WTC11 (cell line): Measurements from ENCODE around the gene UBN1.

ENCODE experiments used
- ESRRA ChIP-seq: sonication (generic); formaldehyde crosslinking; IDR thresholded peaks from 2 replicates; pipeline ENCODE4 v1.8.1; 2022; ENCODE audit warnings: mild to moderate bottlenecking, missing genetic modification reagents, borderline replicate concordance
- MXD4 ChIP-seq: fragments of 250-450 bp; sonication (Bioruptor Pico); IDR thresholded peaks from 2 replicates; pipeline ENCODE4 v1.8.0; 2021; ENCODE audit warnings: mild to moderate bottlenecking, moderate library complexity, borderline replicate concordance
- NFYB ChIP-seq: sonication (generic); formaldehyde crosslinking; conservative IDR thresholded peaks from 2 replicates; pipeline ENCODE4 v1.8.0; 2022; ENCODE audit warnings: low read depth, missing genetic modification reagents
- NR2C2 ChIP-seq: sonication (generic); formaldehyde crosslinking; IDR thresholded peaks from 2 replicates; pipeline ENCODE4 v1.8.0; 2022; ENCODE audit warnings: mild to moderate bottlenecking, missing genetic modification reagents
- TCF7 ChIP-seq: sonication (generic); formaldehyde crosslinking; IDR thresholded peaks from 2 replicates; pipeline ENCODE4 v1.8.0; 2022; ENCODE audit warnings: mild to moderate bottlenecking, low read depth, missing genetic modification reagents, moderate library complexity
- TF ChIP-seq, protein P1 (sequence below): fragments of 200-600 bp; IDR thresholded peaks from 2 replicates; pipeline ENCODE4 v1.8.0; 2022; ENCODE audit warnings: antibody characterized with exemption
- TF ChIP-seq, protein P2 (sequence below): sonication (generic); formaldehyde crosslinking; IDR thresholded peaks from 2 replicates; pipeline ENCODE4 v1.8.1; 2022; ENCODE audit warnings: low read depth, missing genetic modification reagents, borderline replicate concordance
- TF ChIP-seq, protein P3 (sequence below): sonication (generic); formaldehyde crosslinking; IDR thresholded peaks from 2 replicates; pipeline ENCODE4 v1.8.0; 2022; ENCODE audit warnings: mild to moderate bottlenecking, missing genetic modification reagents
- TF ChIP-seq, protein P4 (sequence below): sonication (generic); formaldehyde crosslinking; IDR thresholded peaks from 2 replicates; pipeline ENCODE4 v1.8.0; 2022; ENCODE audit warnings: mild to moderate bottlenecking, missing genetic modification reagents

DNA sequence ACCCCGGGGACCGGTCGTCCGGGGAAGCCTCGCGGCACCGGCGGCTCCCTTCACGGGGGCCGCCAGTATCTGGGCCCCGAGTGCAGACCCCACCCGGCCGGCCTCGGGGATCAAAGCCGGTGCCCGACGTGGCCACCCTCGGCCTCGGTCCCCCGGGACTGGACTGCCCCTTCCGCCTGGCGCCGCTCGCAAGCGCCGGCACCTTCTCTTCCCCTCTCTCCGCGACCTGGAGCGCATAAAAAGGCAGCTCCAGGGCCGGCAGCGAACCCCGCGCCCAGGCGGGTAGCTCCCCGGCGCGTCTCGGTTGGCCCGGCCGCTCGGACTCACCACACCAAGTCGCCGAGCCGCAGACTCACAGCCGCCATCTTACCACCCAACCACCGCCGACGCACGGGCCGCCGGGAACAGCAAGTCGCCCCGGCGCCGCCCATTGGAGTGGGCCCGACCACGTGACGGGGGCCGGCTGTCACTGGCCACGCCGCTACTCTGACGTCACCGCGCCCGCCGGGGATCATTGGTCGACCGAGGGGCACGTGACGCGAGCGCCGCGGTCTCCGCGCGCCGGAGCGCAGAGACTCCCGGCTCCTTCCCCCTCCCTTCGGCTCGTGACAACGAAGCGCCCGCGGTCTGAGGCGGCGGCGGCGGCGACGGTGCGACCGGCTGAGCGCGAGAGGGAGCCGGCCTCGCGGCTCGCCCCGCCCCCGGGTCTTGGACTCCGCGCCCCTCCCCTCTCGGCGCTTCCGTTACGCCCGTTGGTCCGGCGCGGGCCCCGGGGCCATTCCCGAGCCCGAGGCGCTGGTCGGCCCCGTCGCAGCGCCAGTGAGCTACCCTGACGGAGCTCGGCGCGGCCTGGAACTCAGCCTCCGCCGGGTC lies at the start of gene UBN1, which contains the start of gene GLYR1:
- TF ChIP-seq, protein P1, sequence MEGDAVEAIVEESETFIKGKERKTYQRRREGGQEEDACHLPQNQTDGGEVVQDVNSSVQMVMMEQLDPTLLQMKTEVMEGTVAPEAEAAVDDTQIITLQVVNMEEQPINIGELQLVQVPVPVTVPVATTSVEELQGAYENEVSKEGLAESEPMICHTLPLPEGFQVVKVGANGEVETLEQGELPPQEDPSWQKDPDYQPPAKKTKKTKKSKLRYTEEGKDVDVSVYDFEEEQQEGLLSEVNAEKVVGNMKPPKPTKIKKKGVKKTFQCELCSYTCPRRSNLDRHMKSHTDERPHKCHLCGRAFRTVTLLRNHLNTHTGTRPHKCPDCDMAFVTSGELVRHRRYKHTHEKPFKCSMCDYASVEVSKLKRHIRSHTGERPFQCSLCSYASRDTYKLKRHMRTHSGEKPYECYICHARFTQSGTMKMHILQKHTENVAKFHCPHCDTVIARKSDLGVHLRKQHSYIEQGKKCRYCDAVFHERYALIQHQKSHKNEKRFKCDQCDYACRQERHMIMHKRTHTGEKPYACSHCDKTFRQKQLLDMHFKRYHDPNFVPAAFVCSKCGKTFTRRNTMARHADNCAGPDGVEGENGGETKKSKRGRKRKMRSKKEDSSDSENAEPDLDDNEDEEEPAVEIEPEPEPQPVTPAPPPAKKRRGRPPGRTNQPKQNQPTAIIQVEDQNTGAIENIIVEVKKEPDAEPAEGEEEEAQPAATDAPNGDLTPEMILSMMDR: no peak
- TF ChIP-seq, protein P2, sequence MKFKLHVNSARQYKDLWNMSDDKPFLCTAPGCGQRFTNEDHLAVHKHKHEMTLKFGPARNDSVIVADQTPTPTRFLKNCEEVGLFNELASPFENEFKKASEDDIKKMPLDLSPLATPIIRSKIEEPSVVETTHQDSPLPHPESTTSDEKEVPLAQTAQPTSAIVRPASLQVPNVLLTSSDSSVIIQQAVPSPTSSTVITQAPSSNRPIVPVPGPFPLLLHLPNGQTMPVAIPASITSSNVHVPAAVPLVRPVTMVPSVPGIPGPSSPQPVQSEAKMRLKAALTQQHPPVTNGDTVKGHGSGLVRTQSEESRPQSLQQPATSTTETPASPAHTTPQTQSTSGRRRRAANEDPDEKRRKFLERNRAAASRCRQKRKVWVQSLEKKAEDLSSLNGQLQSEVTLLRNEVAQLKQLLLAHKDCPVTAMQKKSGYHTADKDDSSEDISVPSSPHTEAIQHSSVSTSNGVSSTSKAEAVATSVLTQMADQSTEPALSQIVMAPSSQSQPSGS (CRISPR knock-in tag): no peak
- TF ChIP-seq ESRRA (CRISPR knock-in tag) (no peak), MXD4 (CRISPR knock-in tag) (no peak), TCF7 (no peak), NR2C2 (CRISPR knock-in tag) (no peak), NFYB (CRISPR knock-in tag) (peak; percentile 99)
- TF ChIP-seq, protein P3, sequence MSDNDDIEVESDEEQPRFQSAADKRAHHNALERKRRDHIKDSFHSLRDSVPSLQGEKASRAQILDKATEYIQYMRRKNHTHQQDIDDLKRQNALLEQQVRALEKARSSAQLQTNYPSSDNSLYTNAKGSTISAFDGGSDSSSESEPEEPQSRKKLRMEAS (CRISPR knock-in tag): peak; percentile 58; the same call in 1 of the 2 replicates
- TF ChIP-seq, protein P4, sequence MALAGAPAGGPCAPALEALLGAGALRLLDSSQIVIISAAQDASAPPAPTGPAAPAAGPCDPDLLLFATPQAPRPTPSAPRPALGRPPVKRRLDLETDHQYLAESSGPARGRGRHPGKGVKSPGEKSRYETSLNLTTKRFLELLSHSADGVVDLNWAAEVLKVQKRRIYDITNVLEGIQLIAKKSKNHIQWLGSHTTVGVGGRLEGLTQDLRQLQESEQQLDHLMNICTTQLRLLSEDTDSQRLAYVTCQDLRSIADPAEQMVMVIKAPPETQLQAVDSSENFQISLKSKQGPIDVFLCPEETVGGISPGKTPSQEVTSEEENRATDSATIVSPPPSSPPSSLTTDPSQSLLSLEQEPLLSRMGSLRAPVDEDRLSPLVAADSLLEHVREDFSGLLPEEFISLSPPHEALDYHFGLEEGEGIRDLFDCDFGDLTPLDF (CRISPR knock-in tag): no peak
